Right renal cortex interstitium (tissue), 3 donors: ENCODE results near the gene FNDC5. TPM values are rescaled to one million over a fixed set of nuclear protein-coding genes. Genes with fewer than 3 reads are reported as not detected.
"Not testable (repeated sequence)": the region's sequence is repeated elsewhere in the genome, so short reads cannot be mapped to it uniquely, and the experiment has no call there.

Experiments used
- DNase-seq, 3 donors: peaks; one replicate each; pipeline ENCODE4 v3.0.0-alpha.2; 2013; ENCODE audit warnings: low read depth in 3 of 3, low spot score in 2 of 3
- polyA plus RNA-seq, 3 donors: library from polyadenylated mRNA; unstranded; fragments of 120-200 nt; gene quantifications; one replicate each; pipeline ENCODE4 v1.2.1, GENCODE V29; 2013; ENCODE audit not compliant: insufficient read length in 3 of 3

The FNDC5 gene
- polyA plus RNA-seq = 10 to 100 TPM; 45.6 to 60.6 (median 46.6) TPM

- DNase-seq = no peak
Measured at GRCh38 chr1:32870615-32871363, at the start of gene FNDC5. FNDC5 (minus strand) TSS chr1:32870912.

- no peak for DNase-seq
Measured at GRCh38 chr1:32919811-32920733, 49.4 kb upstream of the FNDC5 start.

GRCh38 chr1:32918179-32918578 is 47.5 kb upstream of the FNDC5 start:
- DNase-seq = no peak

- no peak for DNase-seq
Measured at GRCh38 chr1:32917521-32917920, 46.8 kb upstream of the FNDC5 start.

GRCh38 chr1:32915766-32916706 is 45.3 kb upstream of the FNDC5 start:
- no peak for DNase-seq

GRCh38 chr1:32910319-32910718 is 39.6 kb upstream of the FNDC5 start:
- no peak for DNase-seq

GRCh38 chr1:32907435-32907834 is 36.7 kb upstream of the FNDC5 start:
- no peak for DNase-seq

GRCh38 chr1:32906654-32907053 is 35.9 kb upstream of the FNDC5 start:
- no peak for DNase-seq

- DNase-seq = not testable (repeated sequence)
Measured at GRCh38 chr1:32905588-32905987, 34.9 kb upstream of the FNDC5 start.

GRCh38 chr1:32904797-32905196 is 34.1 kb upstream of the FNDC5 start:
- no peak for DNase-seq

- no peak for DNase-seq
Measured at GRCh38 chr1:32903991-32904785, 33.5 kb upstream of the FNDC5 start.

- no peak for DNase-seq
Measured at GRCh38 chr1:32902535-32902920, 31.8 kb upstream of the FNDC5 start.

GRCh38 chr1:32901823-32902534 is 31.3 kb upstream of the FNDC5 start:
- no peak for DNase-seq

GRCh38 chr1:32900956-32901822 is 30.5 kb upstream of the FNDC5 start, which contains the start of gene TMEM54:
TMEM54 (minus strand) TSS chr1:32901389; CDS start chr1:32901238, 151 bp downstream.
- no peak for DNase-seq

GRCh38 chr1:32900371-32900955 is 29.8 kb upstream of the FNDC5 start:
- DNase-seq = no peak

GRCh38 chr1:32899586-32900296 is 29.0 kb upstream of the FNDC5 start:
- no peak for DNase-seq

- DNase-seq = no peak
Measured at GRCh38 chr1:32898958-32899357, 28.2 kb upstream of the FNDC5 start.
